ENCODE measurements around the gene SCP2. TPM values are rescaled to one million over a fixed set of nuclear protein-coding genes. Genes with fewer than 3 reads are reported as not detected.

The SCP2 gene
- total RNA-seq, 1 donor from 2014 or later = 61.9 TPM

DNA sequence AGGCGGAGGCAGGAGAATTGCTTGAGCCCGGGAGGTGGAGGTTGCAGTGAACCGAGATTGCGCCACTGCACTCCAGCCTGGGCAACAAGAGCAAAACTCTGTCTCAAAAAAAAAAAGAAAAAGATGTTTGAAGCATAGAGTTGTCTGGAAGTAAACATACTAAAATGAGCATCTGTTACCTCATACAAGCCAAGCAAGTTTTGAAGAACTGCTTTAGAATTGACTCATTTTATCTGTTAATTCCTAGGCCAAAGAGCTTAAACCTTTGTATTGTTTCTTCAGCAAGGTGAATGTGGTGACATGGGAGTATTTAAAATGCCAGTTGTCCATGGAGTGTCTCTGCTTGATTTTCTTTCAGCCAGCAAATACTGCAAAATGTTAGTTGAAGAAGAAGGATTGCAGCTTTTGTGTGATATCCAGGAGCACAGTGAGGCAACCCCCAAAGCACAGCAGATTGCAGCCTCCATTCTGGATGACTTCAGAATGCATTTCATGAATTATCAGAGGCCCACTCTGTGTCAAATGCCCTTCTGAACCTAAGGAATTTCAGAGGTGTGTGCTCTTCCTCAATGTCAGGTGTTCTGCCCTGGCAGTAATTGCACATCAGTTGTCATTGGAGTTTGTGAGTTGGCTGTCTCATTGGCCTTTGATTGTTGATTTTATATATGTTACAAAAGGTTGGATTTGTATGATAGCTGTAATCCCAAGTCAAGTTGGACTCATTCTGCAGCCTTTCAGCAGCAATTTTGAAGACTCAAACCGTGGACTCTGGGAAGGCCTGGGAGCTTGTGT is 34.5 kb upstream of the SCP2 start:
- no peak for DNase-seq (ENCODE audit: extremely low spot score in 2 of 2)
- no peak for TF ChIP-seq POLR2AphosphoS5 (IDR thresholded peaks at IDR 0.05; ENCODE audit: insufficient read depth in 1 of 2, low read depth in 1 of 2)
- H3K4me3 ChIP-seq = no peak overlapping the region
- no peak overlapping the region for H3K27ac ChIP-seq
- peaks cover 0 to 5% of the 10 kb centered on the region in 2 donors for H3K36me3 ChIP-seq
- intact Hi-C loops (cut with DNase I) = no loop called here
- no peaks in the 10 kb centered on the region for H3K9me3 ChIP-seq
- no peaks in the 10 kb centered on the region for H3K4me1 ChIP-seq
- no peaks in the 10 kb centered on the region for H3K27me3 ChIP-seq

DNA sequence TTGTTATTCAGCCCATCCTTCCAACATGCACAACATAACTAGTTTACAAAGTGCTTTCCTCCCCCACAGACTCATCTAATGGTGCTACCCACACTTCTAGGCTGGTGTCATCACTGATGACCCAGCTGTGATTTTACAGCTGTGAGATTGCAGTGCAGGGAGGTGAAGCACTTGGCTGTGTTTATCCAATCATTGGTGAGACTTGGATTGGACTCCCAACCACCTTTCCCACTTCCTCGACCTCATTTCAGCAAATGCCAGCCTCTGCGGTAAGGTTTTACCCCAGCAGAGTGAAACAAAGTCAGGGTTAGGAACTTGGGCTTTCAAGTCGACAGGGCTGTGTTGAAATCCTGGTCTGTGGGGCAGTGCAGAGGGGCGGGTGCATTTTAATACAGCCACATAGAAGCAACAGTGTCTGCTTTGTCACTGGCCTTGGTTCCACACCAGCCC is 27.6 kb upstream of the SCP2 start:
- Histone ChIP-seq H3K27ac (no peak overlapping the region), H3K36me3 (peaks cover 0 to 5% of the 10 kb centered on the region in 2 donors), H3K9me3 (no peaks in the 10 kb centered on the region), H3K4me1 (no peaks in the 10 kb centered on the region), H3K27me3 (no peaks in the 10 kb centered on the region), H3K4me3 (no peak overlapping the region)
- TF ChIP-seq, protein P1, sequence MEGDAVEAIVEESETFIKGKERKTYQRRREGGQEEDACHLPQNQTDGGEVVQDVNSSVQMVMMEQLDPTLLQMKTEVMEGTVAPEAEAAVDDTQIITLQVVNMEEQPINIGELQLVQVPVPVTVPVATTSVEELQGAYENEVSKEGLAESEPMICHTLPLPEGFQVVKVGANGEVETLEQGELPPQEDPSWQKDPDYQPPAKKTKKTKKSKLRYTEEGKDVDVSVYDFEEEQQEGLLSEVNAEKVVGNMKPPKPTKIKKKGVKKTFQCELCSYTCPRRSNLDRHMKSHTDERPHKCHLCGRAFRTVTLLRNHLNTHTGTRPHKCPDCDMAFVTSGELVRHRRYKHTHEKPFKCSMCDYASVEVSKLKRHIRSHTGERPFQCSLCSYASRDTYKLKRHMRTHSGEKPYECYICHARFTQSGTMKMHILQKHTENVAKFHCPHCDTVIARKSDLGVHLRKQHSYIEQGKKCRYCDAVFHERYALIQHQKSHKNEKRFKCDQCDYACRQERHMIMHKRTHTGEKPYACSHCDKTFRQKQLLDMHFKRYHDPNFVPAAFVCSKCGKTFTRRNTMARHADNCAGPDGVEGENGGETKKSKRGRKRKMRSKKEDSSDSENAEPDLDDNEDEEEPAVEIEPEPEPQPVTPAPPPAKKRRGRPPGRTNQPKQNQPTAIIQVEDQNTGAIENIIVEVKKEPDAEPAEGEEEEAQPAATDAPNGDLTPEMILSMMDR (IDR thresholded peaks at IDR 0.05) = no peak
- no peak for TF ChIP-seq POLR2A (IDR thresholded peaks at IDR 0.05)
- no peak for TF ChIP-seq POLR2AphosphoS5 (IDR thresholded peaks at IDR 0.05; ENCODE audit: insufficient read depth in 1 of 2, low read depth in 1 of 2)
- DNase-seq (ENCODE audit: extremely low spot score in 2 of 2) = no peak
- intact Hi-C loops (cut with DNase I) = no loop called here

DNA sequence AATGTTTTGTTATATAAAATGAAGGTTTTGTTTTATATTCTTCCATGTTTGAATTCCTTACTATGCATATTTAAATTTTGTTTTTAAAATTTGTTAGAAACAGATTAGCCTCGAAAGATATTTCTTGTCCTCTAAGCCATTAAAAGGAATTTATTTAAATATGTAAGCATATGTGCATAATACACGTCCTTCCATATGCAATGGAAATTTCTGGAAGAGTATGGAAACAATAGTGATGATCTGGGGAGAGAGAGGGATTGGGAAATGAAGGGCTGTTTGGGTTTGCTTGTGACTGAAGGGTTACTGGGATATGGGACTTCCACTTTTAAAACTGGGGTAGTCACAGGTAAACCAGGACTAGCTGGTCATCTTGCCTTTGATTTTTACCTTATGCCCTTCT is 26.7 kb upstream of the SCP2 start:
- Histone ChIP-seq H3K9me3 (no peaks in the 10 kb centered on the region), H3K27me3 (no peaks in the 10 kb centered on the region), H3K4me3 (no peak overlapping the region), H3K27ac (no peak overlapping the region), H3K36me3 (peaks cover 0 to 5% of the 10 kb centered on the region in 2 donors), H3K4me1 (no peaks in the 10 kb centered on the region)
- intact Hi-C loops (cut with DNase I) = loop anchor here (10.0 kb wide), 1 partner anchor 284 kb away; no protein-coding TSS in a partner anchor
- TF ChIP-seq POLR2AphosphoS5 (IDR thresholded peaks at IDR 0.05; ENCODE audit: insufficient read depth in 1 of 2, low read depth in 1 of 2) = no peak
- TF ChIP-seq POLR2A (IDR thresholded peaks at IDR 0.05) = no peak
- TF ChIP-seq, protein P1 (IDR thresholded peaks at IDR 0.05) = no peak
- DNase-seq (ENCODE audit: extremely low spot score in 2 of 2) = no peak

DNA sequence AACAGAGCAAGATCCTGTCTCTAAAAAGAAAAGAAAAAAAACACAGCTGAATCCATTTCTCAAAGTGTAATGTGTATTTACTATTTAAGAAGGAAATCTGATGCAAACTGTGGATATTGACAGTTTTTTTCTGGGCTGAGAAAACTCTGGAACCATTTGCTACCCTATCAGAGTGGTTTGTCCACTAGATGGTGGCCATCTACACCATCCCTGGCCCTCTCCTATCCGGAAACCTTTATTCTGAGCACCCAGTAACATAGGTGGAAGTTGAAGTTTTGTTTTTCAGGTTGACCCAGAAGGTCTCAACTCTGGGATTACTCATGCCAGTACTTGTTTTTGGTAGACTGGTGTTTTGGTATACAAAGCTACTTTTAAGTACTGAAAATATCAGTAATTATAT is 25.7 kb upstream of the SCP2 start:
- no peak for DNase-seq (ENCODE audit: extremely low spot score in 2 of 2)
- H3K27ac ChIP-seq = no peak overlapping the region
- H3K4me1 ChIP-seq = no peaks in the 10 kb centered on the region
- H3K36me3 ChIP-seq = peaks cover 0 to 2% of the 10 kb centered on the region in 2 donors
- H3K27me3 ChIP-seq = no peaks in the 10 kb centered on the region
- intact Hi-C loops (cut with DNase I) = loop anchor here (10.0 kb wide), 1 partner anchor 283 kb away; no protein-coding TSS in a partner anchor
- TF ChIP-seq POLR2AphosphoS5 (IDR thresholded peaks at IDR 0.05; ENCODE audit: insufficient read depth in 1 of 2, low read depth in 1 of 2) (no peak), POLR2A (IDR thresholded peaks at IDR 0.05) (no peak)
- TF ChIP-seq, protein P1 (IDR thresholded peaks at IDR 0.05) = no peak
- H3K9me3 ChIP-seq = no peaks in the 10 kb centered on the region
- H3K4me3 ChIP-seq = no peak overlapping the region

DNA sequence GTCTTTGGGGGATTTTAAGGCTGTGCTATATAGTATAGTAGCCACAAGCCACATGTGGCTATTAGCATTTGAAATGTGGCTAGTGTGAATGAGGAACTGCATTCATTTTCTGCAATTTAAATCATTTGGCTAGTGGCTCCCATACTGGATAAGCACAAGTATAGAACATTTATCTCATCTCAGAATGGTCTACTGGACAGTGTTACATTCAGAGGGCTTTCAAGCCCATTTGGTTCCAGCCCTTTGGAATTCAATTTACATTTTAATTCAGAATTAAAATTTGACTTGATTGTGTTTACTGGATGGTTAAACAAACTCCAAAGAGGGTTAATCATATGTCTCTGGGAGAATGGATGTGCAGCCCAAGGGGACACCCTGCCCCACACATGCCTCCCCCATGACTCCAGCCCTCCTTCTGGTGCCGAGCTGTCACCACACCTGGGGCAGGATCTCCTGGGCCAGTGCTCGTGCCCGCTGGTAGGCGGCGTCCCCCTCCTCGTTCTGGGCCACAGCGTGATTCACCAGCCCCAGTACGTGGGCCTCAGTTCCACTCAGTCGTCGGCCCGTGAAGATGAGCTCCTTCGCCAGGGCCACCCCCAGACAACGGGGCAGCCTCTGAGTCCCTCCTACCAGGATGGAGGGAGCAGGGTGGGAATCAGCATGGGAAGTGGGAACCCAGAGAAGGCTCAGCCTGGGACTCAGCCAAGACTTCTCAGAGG is 22.7 kb upstream of the SCP2 start:
- H3K4me3 ChIP-seq = no peak overlapping the region
- TF ChIP-seq POLR2AphosphoS5 (IDR thresholded peaks at IDR 0.05; ENCODE audit: insufficient read depth in 1 of 2, low read depth in 1 of 2) (no peak), POLR2A (IDR thresholded peaks at IDR 0.05) (no peak)
- TF ChIP-seq, protein P1 (IDR thresholded peaks at IDR 0.05) = no peak
- DNase-seq (ENCODE audit: extremely low spot score in 2 of 2) = no peak
- H3K4me1 ChIP-seq = no peaks in the 10 kb centered on the region
- intact Hi-C loops (cut with DNase I) = loop anchor here (10.0 kb wide), 1 partner anchor 280 kb away; no protein-coding TSS in a partner anchor
- no peaks in the 10 kb centered on the region for H3K27me3 ChIP-seq
- H3K27ac ChIP-seq = no peak overlapping the region
- no peaks in the 10 kb centered on the region for H3K9me3 ChIP-seq
- no peaks in the 10 kb centered on the region for H3K36me3 ChIP-seq
